Stimulated activated naive B cell treated with anti-CD40 and anti-IgM and Interleukin-4, amounts not matched to agents 10 μg/mL and 1 μg/mL and 100 μg/mL, for 72 hours (primary cell): ENCODE measurements around the gene PLCB4.

Source experiments
- ATAC-seq, 2 donors: fragments of 150-1000 bp; cut with Tn5 transposase; replicated peaks; 2 replicates each; pipeline ENCODE4 v1.10.0; 2021; ENCODE audit warnings: moderate library complexity in 1 of 2
- DNase-seq: peaks from one replicate; pipeline ENCODE4 v3.0.0; 2021
- H3K27ac Mint-ChIP-seq: one replicate; pipeline ENCODE4 v1.8.0; 2022; ENCODE audit warnings: mild to moderate bottlenecking, mixed read lengths
- H3K27me3 Mint-ChIP-seq, 2 donors: one replicate each; pipeline ENCODE4 v1.8.0; 2022; ENCODE audit warnings: mixed read lengths in 2 of 2
- H3K36me3 Mint-ChIP-seq, 2 donors: one replicate each; pipeline ENCODE4 v1.8.0; 2022; ENCODE audit warnings: mixed read lengths in 2 of 2, mild to moderate bottlenecking in 1 of 2
- H3K4me1 Mint-ChIP-seq, 2 donors: one replicate each; pipeline ENCODE4 v1.8.0; 2022; ENCODE audit warnings: mixed read lengths in 2 of 2, mild to moderate bottlenecking in 1 of 2
- H3K4me3 Mint-ChIP-seq, 2 donors: one replicate each; pipeline ENCODE4 v1.8.0; 2022; ENCODE audit warnings: mild to moderate bottlenecking in 2 of 2, mixed read lengths in 2 of 2, moderate library complexity in 1 of 2
- H3K9me3 Mint-ChIP-seq, 2 donors: one replicate each; pipeline ENCODE4 v1.8.0; 2022; ENCODE audit warnings: mixed read lengths in 2 of 2, mild to moderate bottlenecking in 1 of 2

The PLCB4 gene

GRCh38 chr20:9206486-9206885 is 137.6 kb downstream of the PLCB4 start:
- peaks cover 0 to 2% of the 10 kb centered on the region in 2 donors for H3K9me3 Mint-ChIP-seq
- H3K27me3 Mint-ChIP-seq = no peaks in the 10 kb centered on the region
- DNase-seq (no peak), ATAC-seq (no peak)
- H3K36me3 Mint-ChIP-seq = no peaks in the 10 kb centered on the region
- H3K4me3 Mint-ChIP-seq = no peak overlapping the region
- peaks cover 0 to 9% of the 10 kb centered on the region in 2 donors for H3K4me1 Mint-ChIP-seq
- H3K27ac Mint-ChIP-seq = no peak overlapping the region

- Mint-ChIP-seq H3K27me3 (no peaks in the 10 kb centered on the region), H3K27ac (no peak overlapping the region), H3K36me3 (no peaks in the 10 kb centered on the region), H3K4me3 (no peak overlapping the region), H3K9me3 (no peaks in the 10 kb centered on the region), H3K4me1 (peaks cover 0 to 3% of the 10 kb centered on the region in 2 donors)
- ATAC-seq (no peak), DNase-seq (no peak)
These were observed 138.4 kb downstream of the PLCB4 start for GRCh38 chr20:9207253-9207652.

- Mint-ChIP-seq H3K27ac (no peak overlapping the region), H3K36me3 (no peaks in the 10 kb centered on the region), H3K4me3 (no peak overlapping the region), H3K9me3 (no peaks in the 10 kb centered on the region), H3K4me1 (no peaks in the 10 kb centered on the region), H3K27me3 (no peaks in the 10 kb centered on the region)
- ATAC-seq (no peak), DNase-seq (no peak)
These were observed 141.5 kb downstream of the PLCB4 start for GRCh38 chr20:9210356-9210755.

- H3K27me3 Mint-ChIP-seq = no peaks in the 10 kb centered on the region
- H3K9me3 Mint-ChIP-seq = no peaks in the 10 kb centered on the region
- H3K27ac Mint-ChIP-seq = no peak overlapping the region
- H3K4me3 Mint-ChIP-seq = no peak overlapping the region
- no peaks in the 10 kb centered on the region for H3K36me3 Mint-ChIP-seq
- H3K4me1 Mint-ChIP-seq = no peaks in the 10 kb centered on the region
- no peak for ATAC-seq
- DNase-seq = no peak
These were observed 142.3 kb downstream of the PLCB4 start for GRCh38 chr20:9211016-9211760.

GRCh38 chr20:9212735-9213134 is 143.8 kb downstream of the PLCB4 start:
- Mint-ChIP-seq H3K27me3 (no peaks in the 10 kb centered on the region), H3K9me3 (no peaks in the 10 kb centered on the region), H3K4me3 (no peak overlapping the region), H3K4me1 (peaks cover 5 to 6% of the 10 kb centered on the region in 2 donors), H3K27ac (no peak overlapping the region), H3K36me3 (no peaks in the 10 kb centered on the region)
- DNase-seq (no peak), ATAC-seq (no peak)

- peaks cover 6 to 12% of the 10 kb centered on the region in 2 donors for H3K4me1 Mint-ChIP-seq
- H3K27ac Mint-ChIP-seq = no peak overlapping the region
- no peak for ATAC-seq
- H3K27me3 Mint-ChIP-seq = no peaks in the 10 kb centered on the region
- H3K36me3 Mint-ChIP-seq = no peaks in the 10 kb centered on the region
- H3K4me3 Mint-ChIP-seq = no peak overlapping the region
- H3K9me3 Mint-ChIP-seq = no peaks in the 10 kb centered on the region
- DNase-seq = no peak
These were observed 145.8 kb downstream of the PLCB4 start for GRCh38 chr20:9214685-9215084.

GRCh38 chr20:9215539-9215938 is 146.7 kb downstream of the PLCB4 start:
- Mint-ChIP-seq H3K9me3 (no peaks in the 10 kb centered on the region), H3K36me3 (no peaks in the 10 kb centered on the region), H3K27ac (no peak overlapping the region), H3K4me3 (no peak overlapping the region), H3K27me3 (no peaks in the 10 kb centered on the region), H3K4me1 (peaks cover 6 to 12% of the 10 kb centered on the region in 2 donors)
- no peak for DNase-seq
- ATAC-seq = no peak

- Mint-ChIP-seq H3K4me3 (no peak overlapping the region), H3K27me3 (no peaks in the 10 kb centered on the region), H3K27ac (no peak overlapping the region), H3K36me3 (no peaks in the 10 kb centered on the region), H3K4me1 (peaks cover 8 to 12% of the 10 kb centered on the region in 2 donors), H3K9me3 (no peaks in the 10 kb centered on the region)
- ATAC-seq (no peak), DNase-seq (no peak)
These were observed 149.7 kb downstream of the PLCB4 start for GRCh38 chr20:9218531-9218961.

- Mint-ChIP-seq H3K4me3 (no peak overlapping the region), H3K36me3 (no peaks in the 10 kb centered on the region), H3K27me3 (no peaks in the 10 kb centered on the region), H3K9me3 (no peaks in the 10 kb centered on the region), H3K27ac (no peak overlapping the region), H3K4me1 (peaks cover 8 to 12% of the 10 kb centered on the region in 2 donors)
- DNase-seq (no peak), ATAC-seq (no peak)
These were observed 152.1 kb downstream of the PLCB4 start for GRCh38 chr20:9220874-9221547.

GRCh38 chr20:9223296-9223695 is 154.4 kb downstream of the PLCB4 start:
- Mint-ChIP-seq H3K4me1 (peaks cover under 1 to 3% of the 10 kb centered on the region in 2 donors), H3K27me3 (no peaks in the 10 kb centered on the region), H3K27ac (no peak overlapping the region)

GRCh38 chr20:9225879-9226278 is 157.0 kb downstream of the PLCB4 start:
- Mint-ChIP-seq H3K4me1 (peaks cover 0 to under 1% of the 10 kb centered on the region in 2 donors), H3K4me3 (no peak overlapping the region), H3K27ac (no peak overlapping the region), H3K9me3 (no peaks in the 10 kb centered on the region), H3K27me3 (no peaks in the 10 kb centered on the region), H3K36me3 (no peaks in the 10 kb centered on the region)
- ATAC-seq = no peak
- no peak for DNase-seq

More at GRCh38 chr20:9223296-9223695, 154.4 kb downstream of the PLCB4 start:
- ATAC-seq = no peak
- H3K9me3 Mint-ChIP-seq = no peaks in the 10 kb centered on the region
- no peak overlapping the region for H3K4me3 Mint-ChIP-seq
- no peaks in the 10 kb centered on the region for H3K36me3 Mint-ChIP-seq
- DNase-seq = no peak

- Mint-ChIP-seq H3K4me3 (no peak overlapping the region), H3K4me1 (no peaks in the 10 kb centered on the region), H3K27ac (no peak overlapping the region), H3K9me3 (no peaks in the 10 kb centered on the region), H3K36me3 (no peaks in the 10 kb centered on the region), H3K27me3 (no peaks in the 10 kb centered on the region)
- DNase-seq = no peak
- no peak for ATAC-seq
These were observed 159.2 kb downstream of the PLCB4 start for GRCh38 chr20:9227896-9228615.

- ATAC-seq (no peak), DNase-seq (no peak)
- Mint-ChIP-seq H3K9me3 (no peaks in the 10 kb centered on the region), H3K4me1 (no peaks in the 10 kb centered on the region), H3K36me3 (no peaks in the 10 kb centered on the region), H3K27me3 (no peaks in the 10 kb centered on the region), H3K27ac (no peak overlapping the region), H3K4me3 (no peak overlapping the region)
These were observed 160.0 kb downstream of the PLCB4 start for GRCh38 chr20:9228774-9229450.

GRCh38 chr20:9230406-9230805 is 161.5 kb downstream of the PLCB4 start:
- Mint-ChIP-seq H3K36me3 (no peaks in the 10 kb centered on the region), H3K27ac (no peak overlapping the region), H3K4me1 (no peaks in the 10 kb centered on the region), H3K27me3 (no peaks in the 10 kb centered on the region), H3K4me3 (no peak overlapping the region), H3K9me3 (no peaks in the 10 kb centered on the region)
- ATAC-seq (no peak), DNase-seq (no peak)
